ENCODE data around the gene SLC1A5. TPM values are rescaled to one million over a fixed set of nuclear protein-coding genes. Genes with fewer than 3 reads are reported as not detected.

SLC1A5 gene
- total RNA-seq, 1 donor from 2014 or later: 233 TPM

DNA sequence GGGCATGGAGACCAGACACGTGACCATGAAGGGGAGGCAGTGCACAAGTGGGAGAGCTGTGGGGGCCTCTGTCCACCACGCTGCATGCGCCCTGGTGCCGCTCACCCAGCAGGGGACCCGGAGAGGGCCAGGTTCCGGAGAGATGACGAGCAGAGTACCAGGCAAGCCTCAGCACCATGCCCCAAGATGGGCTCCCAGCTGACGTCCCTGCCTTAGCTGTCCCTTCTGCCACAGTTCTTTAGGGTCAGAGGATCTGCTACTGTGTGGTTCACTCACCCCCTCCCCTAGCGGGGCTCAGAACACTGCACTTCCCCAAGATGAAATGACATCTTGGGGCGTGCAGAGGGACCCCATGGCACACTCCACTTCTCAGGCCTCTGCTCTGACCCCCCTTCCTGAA lies 61.8 kb downstream of the SLC1A5 start:
- Mint-ChIP-seq H3K4me3 (ENCODE audit: unreplicated experiment) (no peak overlapping the region), H3K36me3 (ENCODE audit: low read depth, unreplicated experiment) (peaks cover 16% of the 10 kb centered on the region)

GRCh38 chr19:46725859-46726393 lies 62.5 kb downstream of the SLC1A5 start:
- FAIRE-seq (no peak), DNase-seq (ENCODE audit: low read depth) (no peak)
- TF ChIP-seq, protein P1, sequence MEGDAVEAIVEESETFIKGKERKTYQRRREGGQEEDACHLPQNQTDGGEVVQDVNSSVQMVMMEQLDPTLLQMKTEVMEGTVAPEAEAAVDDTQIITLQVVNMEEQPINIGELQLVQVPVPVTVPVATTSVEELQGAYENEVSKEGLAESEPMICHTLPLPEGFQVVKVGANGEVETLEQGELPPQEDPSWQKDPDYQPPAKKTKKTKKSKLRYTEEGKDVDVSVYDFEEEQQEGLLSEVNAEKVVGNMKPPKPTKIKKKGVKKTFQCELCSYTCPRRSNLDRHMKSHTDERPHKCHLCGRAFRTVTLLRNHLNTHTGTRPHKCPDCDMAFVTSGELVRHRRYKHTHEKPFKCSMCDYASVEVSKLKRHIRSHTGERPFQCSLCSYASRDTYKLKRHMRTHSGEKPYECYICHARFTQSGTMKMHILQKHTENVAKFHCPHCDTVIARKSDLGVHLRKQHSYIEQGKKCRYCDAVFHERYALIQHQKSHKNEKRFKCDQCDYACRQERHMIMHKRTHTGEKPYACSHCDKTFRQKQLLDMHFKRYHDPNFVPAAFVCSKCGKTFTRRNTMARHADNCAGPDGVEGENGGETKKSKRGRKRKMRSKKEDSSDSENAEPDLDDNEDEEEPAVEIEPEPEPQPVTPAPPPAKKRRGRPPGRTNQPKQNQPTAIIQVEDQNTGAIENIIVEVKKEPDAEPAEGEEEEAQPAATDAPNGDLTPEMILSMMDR (IDR thresholded peaks at IDR 0.05; ENCODE audit: insufficient read depth, low read depth, low read length): no peak
- Histone ChIP-seq H3K9ac (ENCODE audit: low read length) (no peak overlapping the region), H3K36me3 (ENCODE audit: insufficient read depth, low read length) (peaks cover 26% of the 10 kb centered on the region), H3K27ac (ENCODE audit: low read depth, low read length) (no peak overlapping the region), H3K79me2 (ENCODE audit: insufficient read depth, low read length) (peaks cover 52% of the 10 kb centered on the region), H3K9me3 (ENCODE audit: insufficient read depth, low read depth, low read length) (no peaks in the 10 kb centered on the region), H3K4me3 (ENCODE audit: insufficient read depth, low read depth, low read length) (no peak overlapping the region), H3K4me2 (ENCODE audit: low read length) (no peak overlapping the region), H4K20me1 (ENCODE audit: insufficient read depth, low read length) (peaks cover 78% of the 10 kb centered on the region), H2AFZ (ENCODE audit: low read depth, low read length) (no peak overlapping the region), H3K4me1 (ENCODE audit: insufficient read depth, low read length) (peaks cover 21% of the 10 kb centered on the region), H3K27me3 (ENCODE audit: insufficient read depth, low read length) (no peaks in the 10 kb centered on the region)
- Mint-ChIP-seq H3K27ac (ENCODE audit: unreplicated experiment) (no peak overlapping the region), H3K36me3 (ENCODE audit: low read depth, unreplicated experiment) (peaks cover 14% of the 10 kb centered on the region), H3K4me1 (ENCODE audit: low read depth, unreplicated experiment) (peaks cover 32% of the 10 kb centered on the region), H3K27me3 (ENCODE audit: low read depth, unreplicated experiment) (no peaks in the 10 kb centered on the region), H3K4me3 (ENCODE audit: unreplicated experiment) (peak overlapping the region; percentile 54), H3K9me3 (ENCODE audit: unreplicated experiment) (no peaks in the 10 kb centered on the region)

More for the DNA sequence above, 61.8 kb downstream of the SLC1A5 start:
- H3K4me3 ChIP-seq (ENCODE audit: insufficient read depth, low read depth, low read length): no peak overlapping the region
- H3K27me3 ChIP-seq (ENCODE audit: insufficient read depth, low read length): no peaks in the 10 kb centered on the region
- no peak overlapping the region for H3K9ac ChIP-seq (ENCODE audit: low read length)
- FAIRE-seq: no peak
- Mint-ChIP-seq H3K27me3 (ENCODE audit: low read depth, unreplicated experiment) (no peaks in the 10 kb centered on the region), H3K27ac (ENCODE audit: unreplicated experiment) (no peak overlapping the region), H3K9me3 (ENCODE audit: unreplicated experiment) (no peaks in the 10 kb centered on the region), H3K4me1 (ENCODE audit: low read depth, unreplicated experiment) (peaks cover 38% of the 10 kb centered on the region)
- H2AFZ ChIP-seq (ENCODE audit: low read depth, low read length): no peak overlapping the region
- no peak for DNase-seq (ENCODE audit: low read depth)
- H3K27ac ChIP-seq (ENCODE audit: low read depth, low read length): no peak overlapping the region
- no peak for TF ChIP-seq EZH2 (IDR thresholded peaks at IDR 0.05; ENCODE audit: insufficient read depth, low read length)
- TF ChIP-seq, protein P1 (IDR thresholded peaks at IDR 0.05; ENCODE audit: insufficient read depth, low read depth, low read length): no peak
- H3K4me1 ChIP-seq (ENCODE audit: insufficient read depth, low read length): peaks cover 28% of the 10 kb centered on the region
- no peak overlapping the region for H3K4me2 ChIP-seq (ENCODE audit: low read length)
- H3K79me2 ChIP-seq (ENCODE audit: insufficient read depth, low read length): peaks cover 57% of the 10 kb centered on the region
- peaks cover 24% of the 10 kb centered on the region for H3K36me3 ChIP-seq (ENCODE audit: insufficient read depth, low read length)
- H3K9me3 ChIP-seq (ENCODE audit: insufficient read depth, low read depth, low read length): no peaks in the 10 kb centered on the region
- peaks cover 80% of the 10 kb centered on the region for H4K20me1 ChIP-seq (ENCODE audit: insufficient read depth, low read length)

- no peak overlapping the region for H2AFZ ChIP-seq (ENCODE audit: low read depth, low read length)
- peaks cover 71% of the 10 kb centered on the region for H4K20me1 ChIP-seq (ENCODE audit: insufficient read depth, low read length)
- H3K36me3 ChIP-seq (ENCODE audit: insufficient read depth, low read length): peaks cover 26% of the 10 kb centered on the region
- no peak overlapping the region for H3K9ac ChIP-seq (ENCODE audit: low read length)
- Mint-ChIP-seq H3K36me3 (ENCODE audit: low read depth, unreplicated experiment) (peaks cover 15% of the 10 kb centered on the region), H3K27me3 (ENCODE audit: low read depth, unreplicated experiment) (no peaks in the 10 kb centered on the region), H3K27ac (ENCODE audit: unreplicated experiment) (no peak overlapping the region), H3K4me3 (ENCODE audit: unreplicated experiment) (no peak overlapping the region), H3K9me3 (ENCODE audit: unreplicated experiment) (no peaks in the 10 kb centered on the region), H3K4me1 (ENCODE audit: low read depth, unreplicated experiment) (peaks cover 26% of the 10 kb centered on the region)
- no peak for FAIRE-seq
- TF ChIP-seq, protein P1 (IDR thresholded peaks at IDR 0.05; ENCODE audit: insufficient read depth, low read depth, low read length): no peak
- TF ChIP-seq EZH2 (IDR thresholded peaks at IDR 0.05; ENCODE audit: insufficient read depth, low read length): no peak
- H3K9me3 ChIP-seq (ENCODE audit: insufficient read depth, low read depth, low read length): no peaks in the 10 kb centered on the region
- H3K4me3 ChIP-seq (ENCODE audit: insufficient read depth, low read depth, low read length): no peak overlapping the region
- peaks cover 47% of the 10 kb centered on the region for H3K79me2 ChIP-seq (ENCODE audit: insufficient read depth, low read length)
- no peak for DNase-seq (ENCODE audit: low read depth)
- H3K27me3 ChIP-seq (ENCODE audit: insufficient read depth, low read length): no peaks in the 10 kb centered on the region
- H3K27ac ChIP-seq (ENCODE audit: low read depth, low read length): no peak overlapping the region
- no peak overlapping the region for H3K4me2 ChIP-seq (ENCODE audit: low read length)
- H3K4me1 ChIP-seq (ENCODE audit: insufficient read depth, low read length): peaks cover 14% of the 10 kb centered on the region
Observed at GRCh38 chr19:46725036-46725820, 63.2 kb downstream of the SLC1A5 start.
